Muscle layer of duodenum (tissue), 2 donors: Measurements from ENCODE around the gene EDC3.

Experiments
- H3K27ac ChIP-seq: one replicate; pipeline ENCODE4 v1.7.0; 2013; ENCODE audit warnings: mild to moderate bottlenecking, low read length
- H3K27me3 ChIP-seq: one replicate; pipeline ENCODE4 v1.7.0; 2013; ENCODE audit warnings: low read depth, mild to moderate bottlenecking, control low read depth, low read length
- H3K36me3 ChIP-seq, 2 donors: one replicate each; pipeline ENCODE4 v1.7.0; 2013; ENCODE audit warnings: low read length in 2 of 2, control low read depth in 1 of 2, mild to moderate bottlenecking in 1 of 2; ENCODE audit not compliant: insufficient read depth in 2 of 2, control insufficient read depth in 1 of 2
- H3K4me1 ChIP-seq, 2 donors: one replicate each; pipeline ENCODE4 v1.7.0; 2013; ENCODE audit warnings: low read length in 2 of 2, mild to moderate bottlenecking in 2 of 2, control low read depth in 1 of 2, moderate library complexity in 1 of 2; ENCODE audit not compliant: insufficient read depth in 2 of 2, control insufficient read depth in 1 of 2
- H3K4me3 ChIP-seq, 2 donors: one replicate each; pipeline ENCODE4 v1.7.0; 2013; ENCODE audit warnings: low read length in 2 of 2, low read depth in 1 of 2, mild to moderate bottlenecking in 1 of 2
- H3K9me3 ChIP-seq, 2 donors: one replicate each; pipeline ENCODE4 v1.7.0; 2013; ENCODE audit warnings: low read length in 2 of 2, control low read depth in 1 of 2, mild to moderate bottlenecking in 1 of 2; ENCODE audit not compliant: control insufficient read depth in 1 of 2
- donor health status: healthy.

EDC3 gene

GRCh38 chr15:74709011-74709410 lies 13.2 kb upstream of the EDC3 start:
- H3K9me3 ChIP-seq, result no peaks in the 10 kb centered on the region
- H3K27me3 ChIP-seq, result no peaks in the 10 kb centered on the region

DNA sequence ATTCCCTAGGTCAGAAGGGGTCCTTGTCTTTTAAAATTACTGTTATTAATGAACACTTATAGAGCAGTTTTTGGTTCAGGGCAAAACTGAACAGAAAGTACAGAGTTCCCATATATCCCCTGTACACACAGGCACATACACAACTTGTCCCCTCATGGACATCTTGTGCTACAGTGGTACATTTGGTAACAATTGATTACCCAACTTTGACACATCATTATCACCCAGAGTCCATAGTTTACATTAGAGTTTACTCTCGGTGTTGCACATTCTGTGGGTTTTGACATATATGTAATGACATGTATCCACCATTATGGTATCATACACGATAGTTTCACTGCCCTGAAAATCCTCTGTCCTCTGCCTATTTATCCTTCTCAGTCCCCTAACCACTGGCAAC lies 984 bp upstream of the EDC3 start:
- Histone ChIP-seq H3K4me3 (peak overlapping the region; percentile 97 to 99), H3K27ac (peak overlapping the region; percentile 85), H3K36me3 (no peaks in the 10 kb centered on the region), H3K4me1 (peaks cover 4 to 23% of the 10 kb centered on the region in 2 donors), H3K9me3 (no peaks in the 10 kb centered on the region), H3K27me3 (no peaks in the 10 kb centered on the region)

More at GRCh38 chr15:74709011-74709410, 13.2 kb upstream of the EDC3 start:
- H3K4me1 ChIP-seq, result no peaks in the 10 kb centered on the region
- no peaks in the 10 kb centered on the region for H3K36me3 ChIP-seq
- no peak overlapping the region for H3K4me3 ChIP-seq
- no peak overlapping the region for H3K27ac ChIP-seq

- no peaks in the 10 kb centered on the region for H3K9me3 ChIP-seq
- peak overlapping the region; percentile 97 to 99 for H3K4me3 ChIP-seq
- peaks cover 4 to 23% of the 10 kb centered on the region in 2 donors for H3K4me1 ChIP-seq
- H3K36me3 ChIP-seq, result no peaks in the 10 kb centered on the region
- H3K27ac ChIP-seq, result peak overlapping the region; percentile 85
- H3K27me3 ChIP-seq, result no peaks in the 10 kb centered on the region
These were observed 540 bp upstream of the EDC3 start for GRCh38 chr15:74696398-74696729.

GRCh38 chr15:74692327-74692726 lies 3.5 kb downstream of the EDC3 start:
- H3K36me3 ChIP-seq, result no peaks in the 10 kb centered on the region
- H3K4me3 ChIP-seq, result no peak overlapping the region
- no peaks in the 10 kb centered on the region for H3K27me3 ChIP-seq
- H3K9me3 ChIP-seq, result no peaks in the 10 kb centered on the region
- H3K27ac ChIP-seq, result no peak overlapping the region
- peaks cover 4 to 23% of the 10 kb centered on the region in 2 donors for H3K4me1 ChIP-seq

DNA sequence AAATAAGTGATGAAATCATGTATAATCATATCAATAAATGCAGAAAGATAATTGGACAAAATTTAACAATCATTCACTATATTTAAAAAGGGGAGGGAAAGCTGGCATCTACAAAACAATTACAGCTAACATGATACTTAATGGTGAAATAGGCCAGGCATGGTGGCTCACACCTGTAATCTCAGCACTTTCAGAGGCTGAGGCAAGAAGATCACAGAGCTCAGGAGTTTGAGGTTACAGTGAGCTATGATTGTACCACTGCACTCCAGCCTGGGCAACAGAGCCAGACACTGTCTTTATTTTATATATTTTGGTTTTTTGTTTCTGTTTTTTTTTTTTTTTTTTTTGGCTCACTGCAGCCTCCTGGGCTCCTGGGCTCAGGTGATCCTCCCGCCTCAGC lies 12.1 kb downstream of the EDC3 start:
- no peaks in the 10 kb centered on the region for H3K4me1 ChIP-seq
- H3K9me3 ChIP-seq, result no peaks in the 10 kb centered on the region
- no peak overlapping the region for H3K4me3 ChIP-seq
- H3K27me3 ChIP-seq, result no peaks in the 10 kb centered on the region
- no peak overlapping the region for H3K27ac ChIP-seq
- peaks cover 0 to 14% of the 10 kb centered on the region in 2 donors for H3K36me3 ChIP-seq

DNA sequence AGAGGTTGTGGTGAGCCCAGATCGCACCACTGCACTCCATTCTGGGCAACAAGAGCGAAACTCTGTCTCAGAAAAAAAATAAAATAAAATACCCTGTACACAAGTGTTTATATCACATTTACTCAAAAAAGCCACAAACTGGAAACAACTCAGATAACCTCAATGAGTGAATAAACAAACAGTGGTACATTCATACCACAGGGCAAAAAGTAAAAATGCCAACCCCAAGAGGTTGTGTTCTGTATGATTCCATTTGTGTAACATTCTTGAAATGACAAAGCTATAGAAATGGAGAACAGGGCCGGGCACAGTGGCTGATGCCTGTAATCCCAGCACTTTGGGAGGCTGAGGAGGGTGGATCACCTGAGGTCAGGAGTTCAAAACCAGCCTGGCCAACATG lies 12.9 kb downstream of the EDC3 start:
- Histone ChIP-seq H3K27me3 (no peaks in the 10 kb centered on the region), H3K36me3 (peaks cover 0 to 14% of the 10 kb centered on the region in 2 donors), H3K4me3 (no peak overlapping the region), H3K9me3 (no peaks in the 10 kb centered on the region), H3K27ac (no peak overlapping the region), H3K4me1 (no peaks in the 10 kb centered on the region)

GRCh38 chr15:74680456-74680855 lies 15.4 kb downstream of the EDC3 start:
- H3K27me3 ChIP-seq, result no peaks in the 10 kb centered on the region
- H3K4me1 ChIP-seq, result no peaks in the 10 kb centered on the region
- H3K27ac ChIP-seq, result no peak overlapping the region
- H3K36me3 ChIP-seq, result peaks cover 0 to 10% of the 10 kb centered on the region in 2 donors
- H3K4me3 ChIP-seq, result no peak overlapping the region
- H3K9me3 ChIP-seq, result no peaks in the 10 kb centered on the region

GRCh38 chr15:74676801-74677200 lies 19.0 kb downstream of the EDC3 start:
- H3K27ac ChIP-seq, result no peak overlapping the region
- H3K4me3 ChIP-seq, result no peak overlapping the region
- peaks cover 13 to 19% of the 10 kb centered on the region in 2 donors for H3K36me3 ChIP-seq
- no peaks in the 10 kb centered on the region for H3K27me3 ChIP-seq
- H3K9me3 ChIP-seq, result no peaks in the 10 kb centered on the region
- no peaks in the 10 kb centered on the region for H3K4me1 ChIP-seq

DNA sequence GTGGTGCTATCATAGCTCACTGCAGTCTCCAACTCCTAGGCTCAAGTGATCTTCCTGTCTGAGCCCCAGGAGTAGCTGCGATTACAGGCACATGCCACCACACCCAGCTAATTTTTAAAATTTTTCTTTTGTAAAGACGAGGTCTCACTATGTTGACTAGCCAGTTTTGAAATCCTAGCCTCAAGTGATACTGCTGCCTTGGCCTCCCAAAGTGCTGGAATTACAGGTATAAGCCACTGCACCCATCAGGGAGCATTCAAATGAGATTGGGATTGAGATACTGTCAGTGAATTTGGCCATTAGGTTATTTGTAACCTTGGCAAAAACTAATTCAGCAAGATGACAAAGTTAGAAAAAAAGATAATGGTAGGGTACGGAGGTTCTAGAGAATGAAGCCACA lies 21.7 kb downstream of the EDC3 start:
- peaks cover 24 to 34% of the 10 kb centered on the region in 2 donors for H3K36me3 ChIP-seq
- no peak overlapping the region for H3K4me3 ChIP-seq
- H3K27ac ChIP-seq, result no peak overlapping the region

DNA sequence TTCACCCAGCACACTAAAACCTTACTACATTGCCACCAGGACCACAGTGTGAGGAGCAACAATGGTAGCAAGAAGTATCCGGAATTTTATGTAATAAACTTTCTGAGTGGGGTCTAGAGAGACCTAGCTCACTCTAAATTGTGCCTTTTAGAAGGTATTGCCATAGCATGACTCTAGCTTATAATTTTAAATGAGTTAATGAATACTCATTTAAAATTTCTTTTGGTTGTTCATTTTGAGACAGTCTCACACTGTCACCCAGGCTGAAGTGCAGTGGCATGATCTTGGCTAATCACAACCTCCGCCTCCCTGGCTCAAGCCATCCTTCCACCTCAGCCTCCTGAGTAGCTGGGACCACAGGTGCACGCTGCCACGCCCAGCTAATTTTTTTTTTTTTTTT lies 26.2 kb downstream of the EDC3 start:
- Histone ChIP-seq H3K36me3 (peaks cover 26 to 31% of the 10 kb centered on the region in 2 donors), H3K27me3 (no peaks in the 10 kb centered on the region), H3K4me3 (no peak overlapping the region), H3K9me3 (no peaks in the 10 kb centered on the region), H3K27ac (no peak overlapping the region), H3K4me1 (peaks cover 0 to 4% of the 10 kb centered on the region in 2 donors)

More for the DNA sequence above, 21.7 kb downstream of the EDC3 start:
- Histone ChIP-seq H3K4me1 (no peaks in the 10 kb centered on the region), H3K9me3 (no peaks in the 10 kb centered on the region), H3K27me3 (no peaks in the 10 kb centered on the region)

DNA sequence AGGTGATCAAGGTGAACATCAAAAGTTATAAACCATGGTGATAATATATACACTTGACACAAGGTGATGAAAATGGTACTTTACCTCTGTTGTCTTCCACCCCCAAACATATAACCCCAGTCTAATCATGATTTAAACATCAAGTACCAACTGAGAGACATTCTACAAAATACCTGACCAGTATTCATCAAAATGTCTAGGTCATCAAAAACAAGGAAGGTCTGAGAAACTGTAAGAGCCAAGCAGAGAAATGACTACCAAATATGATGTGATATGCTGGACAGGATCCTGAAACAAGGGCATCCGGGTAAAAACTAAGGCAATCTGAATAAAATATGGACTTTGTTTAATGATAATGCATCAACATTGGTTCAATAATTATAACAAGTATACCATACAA lies 27.8 kb downstream of the EDC3 start:
- peaks cover 5 to 18% of the 10 kb centered on the region in 2 donors for H3K4me1 ChIP-seq
- H3K27me3 ChIP-seq, result no peaks in the 10 kb centered on the region
- H3K4me3 ChIP-seq, result no peak overlapping the region
- no peaks in the 10 kb centered on the region for H3K9me3 ChIP-seq
- no peak overlapping the region for H3K27ac ChIP-seq
- peaks cover 20 to 23% of the 10 kb centered on the region in 2 donors for H3K36me3 ChIP-seq

- H3K27ac ChIP-seq, result no peak overlapping the region
- no peaks in the 10 kb centered on the region for H3K27me3 ChIP-seq
- no peaks in the 10 kb centered on the region for H3K9me3 ChIP-seq
- peaks cover 5 to 18% of the 10 kb centered on the region in 2 donors for H3K4me1 ChIP-seq
- peaks cover 0 to 5% of the 10 kb centered on the region in 2 donors for H3K36me3 ChIP-seq
- no peak overlapping the region for H3K4me3 ChIP-seq
These were observed 31.2 kb downstream of the EDC3 start for GRCh38 chr15:74664670-74665069.
